Neural progenitor cell (in vitro differentiated cells): ENCODE data around the gene KLHL29. TPM values are rescaled to one million over a fixed set of nuclear protein-coding genes. Genes with fewer than 3 reads are reported as not detected.

Source experiments
- DNase-seq: peaks from one replicate; pipeline ENCODE4 v3.0.0-alpha.2; 2016; ENCODE audit warnings: low spot score
- H2AFZ ChIP-seq: fragments of 200-600 bp; sonication (generic); replicated peaks from 2 replicates; pipeline ENCODE4 v1.6.1; 2016; ENCODE audit warnings: antibody characterized with exemption
- H3F3A ChIP-seq: fragments of 200-600 bp; sonication (generic); 2 replicates; pipeline ENCODE4 v1.6.1; 2016; ENCODE audit warnings: antibody characterized with exemption, low read depth
- H3K27ac ChIP-seq: fragments of 200-600 bp; sonication (generic); 2 replicates; pipeline ENCODE4 v1.5.1; 2016; ENCODE audit warnings: mild to moderate bottlenecking
- H3K27me3 ChIP-seq: fragments of 200-600 bp; sonication (generic); 2 replicates; pipeline ENCODE4 v1.6.1; 2016; ENCODE audit warnings: mild to moderate bottlenecking, moderate library complexity
- H3K36me3 ChIP-seq: fragments of 200-600 bp; sonication (generic); 2 replicates; pipeline ENCODE4 v1.5.1; 2016
- H3K4me1 ChIP-seq: fragments of 200-600 bp; sonication (generic); 2 replicates; pipeline ENCODE4 v1.6.1; 2016; ENCODE audit warnings: mixed run types
- H3K4me2 ChIP-seq: fragments of 200-600 bp; sonication (generic); 2 replicates; pipeline ENCODE4 v1.6.1; 2016
- H3K4me3 ChIP-seq: fragments of 200-600 bp; sonication (generic); 2 replicates; pipeline ENCODE4 v1.5.1; 2016
- H3K79me2 ChIP-seq: fragments of 200-600 bp; sonication (generic); 2 replicates; pipeline ENCODE4 v1.6.1; 2016; ENCODE audit warnings: low read depth
- H3K9ac ChIP-seq: fragments of 200-600 bp; sonication (generic); 2 replicates; pipeline ENCODE4 v1.6.1; 2016
- H3K9me3 ChIP-seq: fragments of 200-600 bp; sonication (generic); 2 replicates; pipeline ENCODE4 v1.5.1; 2016; ENCODE audit warnings: low read depth
- H4K20me1 ChIP-seq: fragments of 200-600 bp; sonication (generic); 2 replicates; pipeline ENCODE4 v1.6.1; 2016; ENCODE audit warnings: low read depth
- H3K27ac Mint-ChIP-seq: 3 replicates; pipeline ENCODE4 v1.8.0; 2021; ENCODE audit warnings: mixed read lengths
- H3K27me3 Mint-ChIP-seq: 2 replicates; pipeline ENCODE4 v1.8.0; 2022; ENCODE audit warnings: low read depth, mild to moderate bottlenecking, inconsistent platforms, moderate library complexity, mixed read lengths; ENCODE audit not compliant: insufficient read depth
- H3K36me3 Mint-ChIP-seq: 3 replicates; pipeline ENCODE4 v1.8.0; 2021; ENCODE audit warnings: mixed read lengths
- H3K4me1 Mint-ChIP-seq: 3 replicates; pipeline ENCODE4 v1.8.0; 2021; ENCODE audit warnings: mixed read lengths
- H3K4me3 Mint-ChIP-seq: 3 replicates; pipeline ENCODE4 v1.8.0; 2021; ENCODE audit warnings: mild to moderate bottlenecking, moderate library complexity, mixed read lengths
- H3K9me3 Mint-ChIP-seq: 3 replicates; pipeline ENCODE4 v1.8.0; 2020; ENCODE audit warnings: mixed read lengths
- CTCF ChIP-seq: fragments of 200-600 bp; sonication (generic); IDR thresholded peaks from 2 replicates; pipeline ENCODE4 v1.5.1; 2017; ENCODE audit warnings: antibody characterized with exemption, mild to moderate bottlenecking
- EZH2 ChIP-seq: fragments of 200-600 bp; sonication (generic); IDR thresholded peaks from 2 replicates; pipeline ENCODE4 v1.6.1; 2017; ENCODE audit warnings: antibody characterized with exemption, mild to moderate bottlenecking, moderate library complexity
- EZH2phosphoT487 ChIP-seq: fragments of 200-600 bp; sonication (generic); IDR thresholded peaks from 2 replicates; pipeline ENCODE4 v1.6.1; 2017; ENCODE audit warnings: antibody characterized with exemption
- total RNA-seq: library from RNA; depleted of rRNA; stranded (reverse); fragments of >200 nt; gene quantifications from 2 replicates; pipeline ENCODE4 v1.2.3, GENCODE V29; 2015; ENCODE audit warnings: low replicate concordance

KLHL29 gene
- total RNA-seq, 1 donor from 2014 or later, result 1.6 TPM

GRCh38 chr2:23707096-23707495 is 322.1 kb downstream of the KLHL29 start:
- H3K27ac Mint-ChIP-seq, result peak overlapping the region; percentile 66

GRCh38 chr2:23708771-23709170 is 323.8 kb downstream of the KLHL29 start:
- H3K36me3 ChIP-seq, result no peaks in the 10 kb centered on the region
- no peak overlapping the region for H3K4me2 ChIP-seq
- H3K4me3 ChIP-seq, result no peak overlapping the region
- H3K27ac ChIP-seq, result no peak overlapping the region
- no peaks in the 10 kb centered on the region for H3K79me2 ChIP-seq
- Mint-ChIP-seq H3K4me1 (peaks cover 28% of the 10 kb centered on the region), H3K36me3 (peaks cover 29% of the 10 kb centered on the region), H3K27me3 (peaks cover 4% of the 10 kb centered on the region), H3K4me3 (no peak overlapping the region), H3K9me3 (peaks cover 4% of the 10 kb centered on the region), H3K27ac (no peak overlapping the region)
- peaks cover 26% of the 10 kb centered on the region for H3K4me1 ChIP-seq
- H3K9ac ChIP-seq, result no peak overlapping the region
- no peak for DNase-seq
- H3K27me3 ChIP-seq, result no peaks in the 10 kb centered on the region
- TF ChIP-seq EZH2, result no peak
- TF ChIP-seq CTCF, result no peak
- TF ChIP-seq EZH2phosphoT487, result no peak
- H3F3A ChIP-seq, result peaks cover 26% of the 10 kb centered on the region
- H2AFZ ChIP-seq, result no peak overlapping the region
- peaks cover 7% of the 10 kb centered on the region for H4K20me1 ChIP-seq
- no peaks in the 10 kb centered on the region for H3K9me3 ChIP-seq

More at GRCh38 chr2:23707096-23707495, 322.1 kb downstream of the KLHL29 start:
- Histone ChIP-seq H3K36me3 (no peaks in the 10 kb centered on the region), H3K27ac (no peak overlapping the region), H3K4me1 (peaks cover 14% of the 10 kb centered on the region), H3K9me3 (no peaks in the 10 kb centered on the region), H4K20me1 (peaks cover 5% of the 10 kb centered on the region), H3K9ac (no peak overlapping the region), H3K79me2 (no peaks in the 10 kb centered on the region), H2AFZ (no peak overlapping the region), H3K4me2 (no peak overlapping the region), H3F3A (peaks cover 11% of the 10 kb centered on the region), H3K27me3 (no peaks in the 10 kb centered on the region), H3K4me3 (no peak overlapping the region)
- no peak overlapping the region for H3K4me3 Mint-ChIP-seq
- peaks cover 11% of the 10 kb centered on the region for H3K4me1 Mint-ChIP-seq
- no peak for DNase-seq
- H3K36me3 Mint-ChIP-seq, result peaks cover 32% of the 10 kb centered on the region
- H3K27me3 Mint-ChIP-seq, result peaks cover 8% of the 10 kb centered on the region
- no peak for TF ChIP-seq EZH2
- TF ChIP-seq CTCF, result no peak
- no peak for TF ChIP-seq EZH2phosphoT487
- peaks cover 4% of the 10 kb centered on the region for H3K9me3 Mint-ChIP-seq

GRCh38 chr2:23709311-23709710 is 324.3 kb downstream of the KLHL29 start:
- peaks cover 7% of the 10 kb centered on the region for H4K20me1 ChIP-seq
- peaks cover 27% of the 10 kb centered on the region for H3F3A ChIP-seq
- H3K27ac ChIP-seq, result no peak overlapping the region
- no peaks in the 10 kb centered on the region for H3K9me3 ChIP-seq
- peaks cover 29% of the 10 kb centered on the region for H3K4me1 Mint-ChIP-seq
- H3K79me2 ChIP-seq, result no peaks in the 10 kb centered on the region
- no peak for DNase-seq
- no peak overlapping the region for H3K4me3 ChIP-seq
- H3K27ac Mint-ChIP-seq, result no peak overlapping the region
- no peak overlapping the region for H3K4me2 ChIP-seq
- H3K36me3 Mint-ChIP-seq, result peaks cover 31% of the 10 kb centered on the region
- no peak overlapping the region for H2AFZ ChIP-seq
- peaks cover 26% of the 10 kb centered on the region for H3K4me1 ChIP-seq
- H3K27me3 ChIP-seq, result no peaks in the 10 kb centered on the region
- H3K9ac ChIP-seq, result no peak overlapping the region
- peaks cover 6% of the 10 kb centered on the region for H3K9me3 Mint-ChIP-seq
- H3K4me3 Mint-ChIP-seq, result no peak overlapping the region
- no peaks in the 10 kb centered on the region for H3K36me3 ChIP-seq
- H3K27me3 Mint-ChIP-seq, result peaks cover 4% of the 10 kb centered on the region
- TF ChIP-seq EZH2phosphoT487 (no peak), EZH2 (no peak), CTCF (no peak)
